Measurements from ENCODE around the gene PER1. TPM values are rescaled to one million over a fixed set of nuclear protein-coding genes. Genes with fewer than 3 reads are reported as not detected.

Gene PER1
- total RNA-seq, 1 experiment from 2014 or later: 36.5 TPM

- Histone ChIP-seq H2BK12ac (ENCODE audit: insufficient read length, low read depth, low read length) (no peak overlapping the region), H2BK15ac (ENCODE audit: low read depth, low read length) (no peak overlapping the region), H3K27ac (ENCODE audit: insufficient read length, low read depth, low read length) (peak overlapping the region; percentile 62), H4K8ac (replicated peaks; ENCODE audit: insufficient read length, low read depth, low read length) (no peak overlapping the region), H2BK120ac (ENCODE audit: low read depth, low read length, poor library complexity, severe bottlenecking) (no peak overlapping the region), H4K91ac (ENCODE audit: insufficient read length, low read depth, low read length) (no peak overlapping the region), H3K4me2 (ENCODE audit: insufficient read depth, insufficient read length, low read length) (peak overlapping the region; percentile 51), H3K18ac (ENCODE audit: insufficient read length, low read depth, low read length) (no peak overlapping the region), H2AFZ (ENCODE audit: low read length) (no peak overlapping the region), H3K9ac (ENCODE audit: extremely low read depth, insufficient read length, low read length) (no peak overlapping the region), H3K23me2 (ENCODE audit: insufficient read length, low read depth, low read length, poor library complexity, severe bottlenecking) (peaks cover 13% of the 10 kb centered on the region), H2AK5ac (ENCODE audit: insufficient read length, low read length) (no peak overlapping the region), H3K27me3 (ENCODE audit: insufficient read depth, low read length) (no peaks in the 10 kb centered on the region), H3K14ac (ENCODE audit: insufficient read depth, low read length) (no peak overlapping the region), H3K56ac (ENCODE audit: insufficient read length, low read depth, low read length) (no peak overlapping the region), H3K4ac (ENCODE audit: low read depth, low read length) (no peak overlapping the region), H3K79me2 (ENCODE audit: insufficient read depth, low read length) (no peaks in the 10 kb centered on the region), H3K79me1 (ENCODE audit: insufficient read depth, low read depth, low read length, poor library complexity, severe bottlenecking) (no peaks in the 10 kb centered on the region), H4K20me1 (ENCODE audit: control insufficient read depth, insufficient read depth, insufficient read length) (no peaks in the 10 kb centered on the region), H2BK5ac (ENCODE audit: insufficient read length, low read length) (no peak overlapping the region), H2BK20ac (ENCODE audit: low read depth, low read length, poor library complexity, severe bottlenecking) (no peak overlapping the region), H3T11ph (ENCODE audit: low read length) (no peak overlapping the region), H3K4me1 (ENCODE audit: insufficient read depth, low read length) (peaks cover 3% of the 10 kb centered on the region; the same call in 1 of the 2 replicates), H3K23ac (ENCODE audit: insufficient read length, low read depth, low read length) (no peak overlapping the region), H3K9me3 (ENCODE audit: control insufficient read depth, low read depth, low read length) (no peaks in the 10 kb centered on the region), H4K5ac (ENCODE audit: insufficient read length, low read depth, low read length) (no peak overlapping the region)
- DNase-seq: peak; percentile 72
- H3K27ac Mint-ChIP-seq: peak overlapping the region; percentile 98 to 100 (median 99)
- H3K27me3 Mint-ChIP-seq (ENCODE audit: low read depth): no peaks in the 10 kb centered on the region
- H3K4me1 Mint-ChIP-seq: peaks cover 38 to 42% of the 10 kb centered on the region in 2 experiments
- WGBS (ENCODE audit: extremely low coverage, insufficient read length, low lambda C conversion rate): no CpG with 5 or more reads among the region's 13 CpGs
- peaks cover 10 to 26% (median 22%) of the 10 kb centered on the region in 3 experiments; a peak in 6 of 7 replicates for H3K36me3 Mint-ChIP-seq (ENCODE audit: insufficient read depth in 1 of 3, low read depth in 3 of 3)
- no peaks in the 10 kb centered on the region for H3K9me3 Mint-ChIP-seq
- TF ChIP-seq CTCF (conservative IDR thresholded peaks at IDR 0.05): no peak
- H3K4me3 Mint-ChIP-seq: peak overlapping the region; percentile 86 to 95
These were observed 12.0 kb upstream of the PER1 start for GRCh38 chr17:8163978-8164814.
